NCI-H128 (cell line): ENCODE results near the gene GRM7.

Experiments used
- DNase-seq: peaks from one replicate; lab custom pipeline; 2025; ENCODE audit not compliant: unreplicated experiment; lab: John Stamatoyannopoulos, UW

The GRM7 gene

GRCh38 chr3:7632305-7632704 lies 771.4 kb downstream of the GRM7 start:
- no peak for DNase-seq

GRCh38 chr3:7637694-7638093 lies 776.8 kb downstream of the GRM7 start:
- no peak for DNase-seq

GRCh38 chr3:7638103-7638502 lies 777.2 kb downstream of the GRM7 start:
- DNase-seq = no peak

- no peak for DNase-seq
Measured at GRCh38 chr3:7640787-7641186, 779.9 kb downstream of the GRM7 start.

- no peak for DNase-seq
Measured at GRCh38 chr3:7646851-7647250, 785.9 kb downstream of the GRM7 start.

- DNase-seq = no peak
Measured at GRCh38 chr3:7650466-7650865, 789.6 kb downstream of the GRM7 start.

GRCh38 chr3:7651274-7651673 lies 790.4 kb downstream of the GRM7 start:
- no peak for DNase-seq

- DNase-seq = no peak
Measured at GRCh38 chr3:7657214-7658112, 796.5 kb downstream of the GRM7 start.

GRCh38 chr3:7658294-7658693 lies 797.4 kb downstream of the GRM7 start:
- no peak for DNase-seq

- no peak for DNase-seq
Measured at GRCh38 chr3:7659079-7659478, 798.2 kb downstream of the GRM7 start.

- no peak for DNase-seq
Measured at GRCh38 chr3:7663771-7664170, 802.9 kb downstream of the GRM7 start.

GRCh38 chr3:7667774-7668173 lies 806.9 kb downstream of the GRM7 start:
- no peak for DNase-seq

- no peak for DNase-seq
Measured at GRCh38 chr3:7669641-7670040, 808.7 kb downstream of the GRM7 start.

- no peak for DNase-seq
Measured at GRCh38 chr3:7678521-7678920, 817.6 kb downstream of the GRM7 start.

GRCh38 chr3:7682822-7683229 lies 821.9 kb downstream of the GRM7 start:
- DNase-seq = no peak

- no peak for DNase-seq
Measured at GRCh38 chr3:7683426-7683825, 822.5 kb downstream of the GRM7 start.

GRCh38 chr3:7684182-7684715 lies 823.3 kb downstream of the GRM7 start:
- DNase-seq = no peak

GRCh38 chr3:7687428-7688147 lies 826.7 kb downstream of the GRM7 start:
- no peak for DNase-seq

- no peak for DNase-seq
Measured at GRCh38 chr3:7692866-7693265, 832.0 kb downstream of the GRM7 start.

GRCh38 chr3:7693976-7694375 lies 833.1 kb downstream of the GRM7 start:
- no peak for DNase-seq

- no peak for DNase-seq
Measured at GRCh38 chr3:7695049-7695448, 834.1 kb downstream of the GRM7 start.

- DNase-seq = no peak
Measured at GRCh38 chr3:7696320-7696719, 835.4 kb downstream of the GRM7 start.
